Naive thymus-derived CD8-positive, alpha-beta T cell (primary cell): ENCODE measurements around the gene ZNF292. TPM values are rescaled to one million over a fixed set of nuclear protein-coding genes. Genes with fewer than 3 reads are reported as not detected.

ENCODE experiments used
- ATAC-seq, 2 donors: fragments of 150-1000 bp; cut with Tn5 transposase in 1 of 2; sonication (Bioruptor Pico), chemical (Tn5 transposase) in 1 of 2; 1 replicate in 1 of 2; 2 replicates in 1 of 2; pipeline ENCODE4 v1.10.0; 2021; ENCODE audit warnings: mild to moderate bottlenecking in 2 of 2, moderate library complexity in 2 of 2
- POLR2A ChIA-PET: fragments of 350-600 bp; sonication (Branson Sonifier 250); formaldehyde crosslinking; loops from one replicate; lab custom pipeline; 2021; ENCODE audit warnings: antibody characterized with exemption; lab: Charles Lee
- DNase-seq, 10 donors: peaks; one replicate each; pipeline versions ENCODE4 v3.0.0 to v3.0.0-alpha.2; 2020 to 2022
- H3K27ac Mint-ChIP-seq, 10 donors: one replicate each; pipeline ENCODE4 v1.8.0; 2020 to 2022; ENCODE audit warnings: mild to moderate bottlenecking in 10 of 10, mixed read lengths in 10 of 10, moderate library complexity in 4 of 10, inconsistent platforms in 1 of 10
- H3K27me3 Mint-ChIP-seq, 5 donors: one replicate each; pipeline ENCODE4 v1.8.0; 2021 to 2022; ENCODE audit warnings: mixed read lengths in 5 of 5
- H3K36me3 Mint-ChIP-seq, 3 donors: one replicate each; pipeline ENCODE4 v1.8.0; 2020 to 2022; ENCODE audit warnings: mixed read lengths in 3 of 3, mild to moderate bottlenecking in 2 of 3, inconsistent platforms in 1 of 3
- H3K4me1 Mint-ChIP-seq, 4 donors: one replicate each; pipeline ENCODE4 v1.8.0; 2021 to 2022; ENCODE audit warnings: mixed read lengths in 4 of 4
- H3K4me3 Mint-ChIP-seq, 10 donors: one replicate each; pipeline ENCODE4 v1.8.0; 2020 to 2022; ENCODE audit warnings: mild to moderate bottlenecking in 10 of 10, mixed read lengths in 10 of 10, moderate library complexity in 6 of 10, inconsistent platforms in 1 of 10
- H3K9me3 Mint-ChIP-seq, 9 donors: one replicate each; pipeline ENCODE4 v1.8.0; 2020 to 2022; ENCODE audit warnings: mixed read lengths in 9 of 9, mild to moderate bottlenecking in 3 of 9, inconsistent platforms in 1 of 9, moderate library complexity in 1 of 9
- polyA plus RNA-seq, 3 donors: library from polyadenylated mRNA; unstranded; fragments of 300-500 nt; fragmentation: Illumina TruSeq; gene quantifications; one replicate each; pipeline ENCODE4 v1.2.3, GENCODE V29; 2021
- total RNA-seq, 8 experiments: library from RNA in 2 of 8; stranded (reverse) in 2 of 8; gene quantifications; one replicate each; pipeline ENCODE4 v1.2.3 and lab custom pipeline; 2021 to 2026

ZNF292 gene
- 10 to 100 TPM; 74.0 to 87.7 TPM for total RNA-seq
- polyA plus RNA-seq: 10 to 100 TPM; 22.4 to 24.0 (median 23.3) TPM
- total RNA-seq (lab: John Stamatoyannopoulos, UW): 97.0 to 228 (median 176) reads per million in 6 experiments

DNA sequence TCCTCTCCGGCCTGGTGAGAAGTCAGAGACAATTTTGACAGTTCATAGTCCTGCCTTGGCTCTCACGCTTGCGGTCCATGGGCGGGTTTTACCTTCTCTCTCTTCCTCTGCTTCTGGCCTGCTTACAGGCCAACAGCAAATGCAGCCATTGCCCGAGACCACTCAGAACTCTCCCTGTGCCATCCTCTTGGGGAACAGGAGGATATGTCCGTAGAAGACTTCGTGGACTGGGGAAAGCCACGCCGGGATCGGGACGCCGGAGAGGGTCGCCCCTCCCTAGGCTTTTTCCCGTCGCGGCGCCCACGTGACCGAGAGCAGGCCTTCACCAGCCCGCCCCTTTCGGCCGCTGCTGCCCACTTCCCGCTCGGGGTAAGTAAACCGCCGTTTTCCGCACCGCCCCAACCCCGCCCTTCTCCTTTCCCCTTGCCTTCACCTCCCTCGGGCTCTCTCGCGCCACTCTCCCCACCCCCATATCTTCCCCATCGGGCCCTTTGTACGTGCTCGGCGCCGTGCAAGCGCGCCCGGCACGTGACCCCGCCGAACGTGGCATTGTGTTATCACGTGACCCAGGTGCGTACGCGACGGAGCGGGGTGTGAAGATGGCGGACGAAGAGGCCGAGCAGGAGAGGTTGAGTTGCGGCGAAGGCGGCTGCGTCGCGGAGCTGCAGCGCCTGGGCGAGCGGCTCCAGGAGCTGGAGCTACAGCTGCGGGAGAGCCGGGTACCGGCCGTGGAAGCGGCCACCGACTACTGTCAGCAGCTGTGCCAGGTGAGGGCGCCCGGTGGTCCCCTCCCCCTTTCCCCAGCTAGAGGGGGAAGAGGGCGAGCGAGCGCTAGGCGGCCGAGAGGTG, at the start of gene ZNF292:
TSS of gene ZNF292 (plus strand) at position 573 of the 849 bp plus-strand sequence. CDS start at position 600, 27 bp downstream.
- peak within 1 kb of the TSS; percentile 93 to 99 (median 96) for H3K27ac Mint-ChIP-seq
- H3K4me3 Mint-ChIP-seq: peak within 1 kb of the TSS; percentile 90 to 99 (median 95)
- peaks cover 0 to 9% (median 0%) of the 10 kb centered on the region in 3 donors for H3K36me3 Mint-ChIP-seq
- H3K4me1 Mint-ChIP-seq: peaks cover 21 to 67% (median 53%) of the 10 kb centered on the region in 4 donors
- DNase-seq (peak; percentile 84 to 97 (median 93)), ATAC-seq (peak; percentile 71 to 81)
- POLR2A ChIA-PET: interaction anchor here (0.6 to 1.6 kb wide), 6 partner anchors 16 to 1924 kb away, joined by 3 to 7 read pairs (median 4); partner anchors contain the start of genes ORC3 and RARS2
- no peaks in the 10 kb centered on the region for H3K9me3 Mint-ChIP-seq
- no peaks in the 10 kb centered on the region for H3K27me3 Mint-ChIP-seq

- Mint-ChIP-seq H3K36me3 (no peaks in the 10 kb centered on the region), H3K27me3 (peaks cover 4 to 15% (median 10%) of the 10 kb centered on the region in 5 donors), H3K9me3 (no peaks in the 10 kb centered on the region), H3K27ac (no peak overlapping the region), H3K4me1 (no peaks in the 10 kb centered on the region), H3K4me3 (no peak overlapping the region)
- POLR2A ChIA-PET: no interaction called here
- no peak for ATAC-seq
- no peak for DNase-seq
Observed at GRCh38 chr6:87105823-87106222, 49.5 kb upstream of the ZNF292 start.

DNA sequence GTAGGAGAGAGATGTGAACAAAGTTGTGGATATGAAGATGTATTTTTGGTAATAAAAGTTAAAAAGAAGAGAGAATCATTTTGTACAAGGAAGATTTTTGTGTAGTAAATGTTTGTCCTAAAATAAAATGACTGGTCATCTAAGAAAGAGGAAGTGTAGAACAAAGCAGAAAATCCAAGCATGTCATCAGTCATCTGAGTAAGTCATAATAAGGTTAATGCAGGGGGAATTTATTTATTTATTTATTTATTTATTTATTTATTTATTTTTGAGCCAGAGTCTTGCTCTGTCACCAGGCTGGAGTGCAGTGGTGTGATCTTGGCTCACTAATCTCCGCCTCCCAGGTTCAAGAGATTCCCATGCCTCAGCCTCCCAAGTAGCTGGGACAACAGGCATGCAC, 44.7 kb upstream of the ZNF292 start:
- Mint-ChIP-seq H3K4me3 (no peak overlapping the region), H3K4me1 (peaks cover 0 to 2% (median 0%) of the 10 kb centered on the region in 4 donors), H3K27me3 (peaks cover 4 to 20% (median 10%) of the 10 kb centered on the region in 5 donors), H3K27ac (no peak overlapping the region), H3K9me3 (no peaks in the 10 kb centered on the region), H3K36me3 (no peaks in the 10 kb centered on the region)
- ATAC-seq (no peak), DNase-seq (no peak)
- POLR2A ChIA-PET: no interaction called here

GRCh38 chr6:87115402-87116135, 39.8 kb upstream of the ZNF292 start:
- ATAC-seq (no peak), DNase-seq (no peak)
- Mint-ChIP-seq H3K27me3 (peaks cover 0 to 21% (median 8%) of the 10 kb centered on the region in 5 donors), H3K4me1 (peaks cover 0 to 2% (median 0%) of the 10 kb centered on the region in 4 donors), H3K27ac (no peak overlapping the region), H3K4me3 (no peak overlapping the region), H3K36me3 (peaks cover 0 to 2% (median 0%) of the 10 kb centered on the region in 3 donors), H3K9me3 (no peaks in the 10 kb centered on the region)
- POLR2A ChIA-PET: no interaction called here

GRCh38 chr6:87116922-87117321, 38.4 kb upstream of the ZNF292 start:
- ATAC-seq: no peak
- Mint-ChIP-seq H3K36me3 (peaks cover 0 to 6% (median 0%) of the 10 kb centered on the region in 3 donors), H3K4me3 (no peak overlapping the region), H3K4me1 (peaks cover 0 to 2% (median 0%) of the 10 kb centered on the region in 4 donors), H3K9me3 (peaks cover 0 to 3% (median 0%) of the 10 kb centered on the region in 9 donors), H3K27me3 (peaks cover 8 to 27% (median 11%) of the 10 kb centered on the region in 5 donors), H3K27ac (no peak overlapping the region)
- POLR2A ChIA-PET: no interaction called here
- no peak for DNase-seq

DNA sequence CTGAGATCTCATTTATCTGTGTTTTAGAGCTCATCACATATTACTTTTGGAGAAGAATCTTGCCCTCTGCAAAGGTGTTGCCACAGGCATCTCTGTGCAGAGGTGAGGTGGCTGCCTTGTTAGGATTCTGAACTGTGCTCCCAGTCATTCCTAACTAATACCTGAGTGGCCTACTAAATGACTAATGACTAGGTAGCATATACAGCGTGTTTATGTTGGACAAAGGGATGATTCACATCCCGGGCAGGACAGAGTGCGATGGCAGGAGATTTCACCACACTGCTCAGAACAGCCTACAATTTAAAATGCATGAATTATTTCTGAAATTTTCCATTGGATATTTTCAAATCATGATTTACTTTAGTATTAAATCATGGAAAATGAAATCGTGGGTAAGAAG, 37.3 kb upstream of the ZNF292 start:
- H3K36me3 Mint-ChIP-seq: peaks cover 0 to 14% (median 0%) of the 10 kb centered on the region in 3 donors
- H3K4me3 Mint-ChIP-seq: no peak overlapping the region
- H3K9me3 Mint-ChIP-seq: peaks cover 0 to 8% (median 0%) of the 10 kb centered on the region in 9 donors
- POLR2A ChIA-PET: no interaction called here
- H3K27me3 Mint-ChIP-seq: peaks cover 15 to 28% (median 18%) of the 10 kb centered on the region in 5 donors
- no peak overlapping the region for H3K27ac Mint-ChIP-seq
- ATAC-seq: no peak
- DNase-seq: no peak
- H3K4me1 Mint-ChIP-seq: peaks cover 0 to 2% (median under 1%) of the 10 kb centered on the region in 4 donors

DNA sequence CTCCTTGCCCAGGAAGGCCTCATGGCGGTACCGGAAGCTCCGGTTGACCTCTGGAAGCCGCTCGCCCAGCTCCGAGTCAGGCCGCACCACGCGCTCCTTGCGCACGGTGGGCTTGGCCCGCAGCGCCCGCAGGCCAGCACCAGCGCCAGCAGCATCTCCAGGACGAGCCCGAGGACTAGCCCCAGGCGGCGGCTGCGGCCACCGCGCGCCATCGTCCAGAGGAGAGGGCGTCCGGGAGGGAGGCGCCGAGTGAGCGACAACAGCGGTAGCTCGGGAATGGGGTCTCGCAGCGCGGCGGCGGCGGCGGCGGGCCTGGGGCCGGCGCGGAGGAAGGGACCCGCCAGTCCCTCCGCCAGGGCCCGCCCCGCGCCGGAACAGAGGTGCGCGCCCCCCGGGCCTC, 32.9 kb upstream of the ZNF292 start:
- peaks cover 0 to 14% (median 0%) of the 10 kb centered on the region in 3 donors for H3K36me3 Mint-ChIP-seq
- H3K27me3 Mint-ChIP-seq: peaks cover 22 to 41% (median 26%) of the 10 kb centered on the region in 5 donors
- POLR2A ChIA-PET: no interaction called here
- peaks cover 0 to 2% (median 0%) of the 10 kb centered on the region in 4 donors for H3K4me1 Mint-ChIP-seq
- ATAC-seq (no peak), DNase-seq (no peak)
- H3K9me3 Mint-ChIP-seq: peaks cover 0 to 8% (median 0%) of the 10 kb centered on the region in 9 donors
- no peak overlapping the region for H3K4me3 Mint-ChIP-seq
- no peak overlapping the region for H3K27ac Mint-ChIP-seq

DNA sequence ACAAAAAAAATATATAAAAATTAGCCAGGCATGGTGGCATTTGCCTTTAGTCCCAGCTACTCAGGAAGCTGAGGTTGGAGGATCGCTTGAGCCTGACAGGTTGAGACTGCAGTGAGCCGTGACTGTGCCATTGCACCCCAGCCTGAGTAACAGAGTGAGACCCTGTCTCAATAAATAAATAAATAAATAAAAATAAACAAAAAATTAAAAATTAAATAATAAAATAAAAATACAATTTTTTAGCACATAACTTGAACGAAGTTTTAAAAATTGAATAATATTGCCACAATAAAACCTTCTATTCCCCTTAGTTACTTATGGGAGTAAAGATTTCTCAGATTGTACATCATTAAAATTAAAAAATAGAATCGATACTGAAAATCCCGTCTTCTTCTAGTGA, 31.3 kb upstream of the ZNF292 start:
- H3K27ac Mint-ChIP-seq: no peak overlapping the region
- POLR2A ChIA-PET: no interaction called here
- H3K4me1 Mint-ChIP-seq: peaks cover 0 to 2% (median 0%) of the 10 kb centered on the region in 4 donors
- DNase-seq (no peak), ATAC-seq (no peak)
- H3K27me3 Mint-ChIP-seq: peaks cover 22 to 37% (median 26%) of the 10 kb centered on the region in 5 donors
- H3K9me3 Mint-ChIP-seq: peaks cover 0 to 8% (median 0%) of the 10 kb centered on the region in 9 donors
- H3K36me3 Mint-ChIP-seq: peaks cover 0 to 14% (median 0%) of the 10 kb centered on the region in 3 donors
- no peak overlapping the region for H3K4me3 Mint-ChIP-seq

DNA sequence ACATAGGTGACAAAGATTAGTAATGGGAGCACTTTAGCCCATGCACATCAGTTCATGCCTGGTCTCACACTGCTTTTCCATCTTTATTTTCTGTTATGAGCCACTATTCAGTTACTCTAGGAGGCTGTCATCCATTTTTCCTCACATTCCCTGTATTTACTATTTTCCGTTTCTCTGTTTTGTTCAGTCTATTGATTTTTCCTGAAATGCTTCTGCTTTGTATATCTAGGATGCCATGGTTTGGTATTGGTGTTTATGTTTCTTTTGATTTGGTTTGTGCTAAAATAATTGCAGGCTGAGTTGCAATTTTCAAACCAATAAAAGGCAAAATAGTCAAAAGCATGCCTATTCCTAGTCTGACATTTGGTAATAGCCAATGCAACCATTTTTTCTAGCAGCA, 28.9 kb upstream of the ZNF292 start:
- Mint-ChIP-seq H3K27me3 (peaks cover 16 to 29% (median 21%) of the 10 kb centered on the region in 5 donors), H3K4me1 (peaks cover 0 to 2% (median 0%) of the 10 kb centered on the region in 4 donors), H3K4me3 (no peak overlapping the region), H3K27ac (no peak overlapping the region), H3K36me3 (peaks cover 0 to 10% (median 0%) of the 10 kb centered on the region in 3 donors), H3K9me3 (peaks cover 0 to 8% (median 0%) of the 10 kb centered on the region in 9 donors)
- DNase-seq (no peak), ATAC-seq (no peak)
- POLR2A ChIA-PET: no interaction called here

GRCh38 chr6:87127737-87128136, 27.6 kb upstream of the ZNF292 start:
- DNase-seq (no peak), ATAC-seq (no peak)
- Mint-ChIP-seq H3K9me3 (peaks cover 0 to 3% (median 0%) of the 10 kb centered on the region in 9 donors), H3K4me1 (peaks cover 0 to 2% (median 0%) of the 10 kb centered on the region in 4 donors), H3K27ac (no peak overlapping the region), H3K27me3 (peaks cover 6 to 18% (median 14%) of the 10 kb centered on the region in 5 donors), H3K36me3 (peaks cover 0 to 7% (median 0%) of the 10 kb centered on the region in 3 donors), H3K4me3 (no peak overlapping the region)
- POLR2A ChIA-PET: no interaction called here

GRCh38 chr6:87136963-87137362, 18.4 kb upstream of the ZNF292 start:
- POLR2A ChIA-PET: no interaction called here

GRCh38 chr6:87139236-87139635, 16.1 kb upstream of the ZNF292 start:
- POLR2A ChIA-PET: interaction anchor here (0.5 to 1.8 kb wide), 3 partner anchors 16 to 99 kb away, joined by 5 to 7 read pairs (median 5); partner anchors contain the start of gene ZNF292
- peak in 9 of 10 donors; percentile 22 to 77 (median 53) for DNase-seq
- peaks cover 0 to 25% (median 11%) of the 10 kb centered on the region in 5 donors for H3K27me3 Mint-ChIP-seq

More at GRCh38 chr6:87136963-87137362, 18.4 kb upstream of the ZNF292 start:
- Mint-ChIP-seq H3K9me3 (no peaks in the 10 kb centered on the region), H3K4me1 (peaks cover 2 to 6% (median 2%) of the 10 kb centered on the region in 4 donors), H3K27me3 (peaks cover 0 to 14% (median 6%) of the 10 kb centered on the region in 5 donors), H3K36me3 (peaks cover 0 to under 1% (median 0%) of the 10 kb centered on the region in 3 donors), H3K27ac (peak overlapping the region in 1 of 10 donors; percentile 50), H3K4me3 (no peak overlapping the region)
- ATAC-seq (no peak), DNase-seq (no peak)

More at GRCh38 chr6:87139236-87139635, 16.1 kb upstream of the ZNF292 start:
- H3K9me3 Mint-ChIP-seq: peaks cover 0 to 3% (median 0%) of the 10 kb centered on the region in 9 donors
- ATAC-seq: peak; percentile 56 to 89
- H3K4me3 Mint-ChIP-seq: no peak overlapping the region
- peaks cover 2 to 6% (median 2%) of the 10 kb centered on the region in 4 donors for H3K4me1 Mint-ChIP-seq
- H3K27ac Mint-ChIP-seq: no peak overlapping the region
- H3K36me3 Mint-ChIP-seq: no peaks in the 10 kb centered on the region
